Activated naive CD8-positive, alpha-beta T cell treated with anti-CD3 and anti-CD28 coated beads, Interleukin-2, amount 50 U/mL, for 16 hours (primary cell): ENCODE measurements around the gene CAMTA1.
"Not testable (repeated sequence)": the region's sequence is repeated elsewhere in the genome, so short reads cannot be mapped to it uniquely, and the experiment has no call there.

ENCODE experiments used
- DNase-seq: peaks from one replicate; pipeline ENCODE4 v3.0.0-alpha.2; 2020; ENCODE audit warnings: low read depth, low spot score

The CAMTA1 gene

GRCh38 chr1:7767176-7767575 lies 981.9 kb downstream of the CAMTA1 start:
- no peak for DNase-seq

- DNase-seq = no peak
These were observed 983.3 kb downstream of the CAMTA1 start for GRCh38 chr1:7768583-7768982.

- no peak for DNase-seq
These were observed 984.6 kb downstream of the CAMTA1 start for GRCh38 chr1:7769673-7770412.

GRCh38 chr1:7770669-7770996 lies 985.4 kb downstream of the CAMTA1 start:
- no peak for DNase-seq

GRCh38 chr1:7770997-7771822 lies 986.0 kb downstream of the CAMTA1 start, which contains the start of gene VAMP3:
VAMP3 (plus strand) TSS chr1:7771296; CDS start chr1:7771384, 88 bp downstream.
- peak; percentile 75 for DNase-seq

- no peak for DNase-seq
These were observed 986.6 kb downstream of the CAMTA1 start for GRCh38 chr1:7771823-7772299.

- no peak for DNase-seq
These were observed 992.3 kb downstream of the CAMTA1 start for GRCh38 chr1:7777591-7777990.

GRCh38 chr1:7778133-7778628 lies 992.9 kb downstream of the CAMTA1 start:
- no peak for DNase-seq

- DNase-seq = no peak
These were observed 995.7 kb downstream of the CAMTA1 start for GRCh38 chr1:7780976-7781375.

- DNase-seq = no peak
These were observed 996.2 kb downstream of the CAMTA1 start for GRCh38 chr1:7781501-7781900.

GRCh38 chr1:7781923-7782495 lies 996.8 kb downstream of the CAMTA1 start:
- DNase-seq = no peak

- DNase-seq = no peak
These were observed 998.0 kb downstream of the CAMTA1 start for GRCh38 chr1:7783178-7783711.

GRCh38 chr1:7783826-7784491 lies 998.7 kb downstream of the CAMTA1 start, which contains the start of gene PER3:
PER3 (plus strand) TSS chr1:7784291; CDS start chr1:7784878, 587 bp downstream.
- peak; percentile 79 for DNase-seq

- DNase-seq = no peak
These were observed 999.3 kb downstream of the CAMTA1 start for GRCh38 chr1:7784492-7785071.

GRCh38 chr1:7785108-7785507 lies 999.9 kb downstream of the CAMTA1 start:
- DNase-seq = no peak

GRCh38 chr1:7786795-7787194 lies 1001.5 kb downstream of the CAMTA1 start:
- no peak for DNase-seq

- DNase-seq = no peak
These were observed 1004.6 kb downstream of the CAMTA1 start for GRCh38 chr1:7789828-7790227.

GRCh38 chr1:7791027-7791426 lies 1005.8 kb downstream of the CAMTA1 start:
- not testable (repeated sequence) for DNase-seq

GRCh38 chr1:7795406-7795805 lies 1010.2 kb downstream of the CAMTA1 start:
- DNase-seq = no peak

GRCh38 chr1:7805460-7805859 lies 1020.2 kb downstream of the CAMTA1 start:
- no peak for DNase-seq

GRCh38 chr1:7808253-7808844 lies 1023.1 kb downstream of the CAMTA1 start:
- DNase-seq = no peak
